ENCODE measurements around the gene PTPRM. TPM values are rescaled to one million over a fixed set of nuclear protein-coding genes. Genes with fewer than 3 reads are reported as not detected.

PTPRM gene
- polyA plus RNA-seq, 2 of the 4 experiments (the other 2 are of a cell fraction) = 44.5 to 199 TPM

GRCh38 chr18:7737550-7737949 lies 170.4 kb downstream of the PTPRM start:
- DNase-seq (ENCODE audit: low read depth in 1 of 2, low spot score in 1 of 2) (no peak), FAIRE-seq (no peak), ATAC-seq (peak in 1 of 2 experiments; percentile 45; a peak in 2 of 6 replicates)
- no peak overlapping the region for H3K4me3 ChIP-seq
- 0 out of 6 replicates have a peak overlapping the region, but pooled peaks of 1 of the 2 experiments have one; percentile 25 for H3K27ac ChIP-seq
- TF ChIP-seq KDM5A (IDR thresholded peaks at IDR 0.05) (no peak), BHLHE40 (IDR thresholded peaks at IDR 0.05; ENCODE audit: low read depth, low read length) (no peak), FOSB (CRISPR knock-in tag; IDR thresholded peaks at IDR 0.05) (no peak), ZC3H11A (IDR thresholded peaks at IDR 0.05) (no peak), EHF (CRISPR knock-in tag; IDR thresholded peaks at IDR 0.05) (no peak), TFCP2L1 (CRISPR knock-in tag; IDR thresholded peaks at IDR 0.05) (no peak)
- H3K4me1 ChIP-seq = peaks cover 31% of the 10 kb centered on the region
- ChIA-PET POLR2A (no interaction called here), CTCF (no interaction called here)
- no peaks in the 10 kb centered on the region for H3K9me3 ChIP-seq
- 89% methylated on average over 2 of the region's 2 CpGs for WGBS (ENCODE audit: missing lambda C conversion rate)
- H3K4me2 ChIP-seq = no peak overlapping the region

GRCh38 chr18:7740821-7741220 lies 173.7 kb downstream of the PTPRM start:
- no peak for DNase-seq (ENCODE audit: low read depth in 1 of 2, low spot score in 1 of 2)
- 82% methylated on average over 3 of the region's 3 CpGs for WGBS (ENCODE audit: missing lambda C conversion rate)
- TF ChIP-seq ELK1 (IDR thresholded peaks at IDR 0.05; ENCODE audit: low read depth, low read length) = no peak
- TF ChIP-seq USF2 (IDR thresholded peaks at IDR 0.05) = no peak
- TF ChIP-seq ZNF302 (CRISPR knock-in tag; IDR thresholded peaks at IDR 0.05) = no peak
- TF ChIP-seq PBX3 (IDR thresholded peaks at IDR 0.05) = no peak
- TF ChIP-seq HEYL (CRISPR knock-in tag; IDR thresholded peaks at IDR 0.05) = no peak
- no peak for TF ChIP-seq POLR2AphosphoS2 (conservative IDR thresholded peaks at IDR 0.05; ENCODE audit: low read length)
- no peak for TF ChIP-seq CBX2 (IDR thresholded peaks at IDR 0.05; ENCODE audit: borderline replicate concordance, low read depth)
- no peak for TF ChIP-seq CHD2 (IDR thresholded peaks at IDR 0.05; ENCODE audit: low read length, partially characterized antibody)
- no peak for TF ChIP-seq JUN (IDR thresholded peaks at IDR 0.05)
- TF ChIP-seq RFX5 (IDR thresholded peaks at IDR 0.05) = no peak
- TF ChIP-seq NR3C1 (IDR thresholded peaks at IDR 0.05) = no peak
- TF ChIP-seq BCL3 (IDR thresholded peaks at IDR 0.05) = no peak
- TF ChIP-seq HES2 (IDR thresholded peaks at IDR 0.05) = no peak
- H3K9me3 ChIP-seq = peaks cover 13% of the 10 kb centered on the region; the same call in 2 of the 3 replicates
- ATAC-seq = no peak
- no peak overlapping the region for H3K4me3 ChIP-seq
- no peak for FAIRE-seq
- POLR2A ChIA-PET = no interaction called here
- peaks cover 8% of the 10 kb centered on the region for H3K4me1 ChIP-seq
- H3K27ac ChIP-seq = no peak overlapping the region
- CTCF ChIA-PET = interaction anchor here (2.0 kb wide), 1 partner anchor 8 kb away, joined by 4 read pairs; no protein-coding TSS in a partner anchor
- H3K4me2 ChIP-seq = no peak overlapping the region

GRCh38 chr18:7741640-7742039 lies 174.5 kb downstream of the PTPRM start:
- no peak for DNase-seq (ENCODE audit: low read depth in 1 of 2, low spot score in 1 of 2)
- no peak for TF ChIP-seq HOXA7 (CRISPR knock-in tag; IDR thresholded peaks at IDR 0.05)
- no peak for TF ChIP-seq ELK1 (IDR thresholded peaks at IDR 0.05; ENCODE audit: low read depth, low read length)
- no peak for TF ChIP-seq HEYL (CRISPR knock-in tag; IDR thresholded peaks at IDR 0.05)
- TF ChIP-seq TFCP2L1 (CRISPR knock-in tag; IDR thresholded peaks at IDR 0.05) = no peak
- no peak for TF ChIP-seq KDM5A (IDR thresholded peaks at IDR 0.05)
- no peak for TF ChIP-seq KDM1A (IDR thresholded peaks at IDR 0.05; ENCODE audit: low read depth)
- TF ChIP-seq MAFK (IDR thresholded peaks at IDR 0.05; ENCODE audit: partially characterized antibody) = no peak
- TF ChIP-seq EHMT2 (IDR thresholded peaks at IDR 0.05; ENCODE audit: low read depth) = no peak
- Histone ChIP-seq H3K4me3 (no peak overlapping the region), H3K9me3 (peaks cover 20% of the 10 kb centered on the region; the same call in 2 of the 3 replicates), H3K27ac (no peak overlapping the region), H3K4me2 (no peak overlapping the region), H3K4me1 (peaks cover under 1% of the 10 kb centered on the region; the same call in 1 of the 3 replicates)
- ATAC-seq = no peak
- no peak for FAIRE-seq
- CTCF ChIA-PET = interaction anchor here (2.0 kb wide), 1 partner anchor 9 kb away, joined by 4 read pairs; no protein-coding TSS in a partner anchor
- POLR2A ChIA-PET = no interaction called here
